Erythroblast (primary cell): ENCODE data around the gene CADM4.

Experiments
- DNase-seq, 2 experiments: peaks; one replicate each; lab custom pipeline; 2025; lab: John Stamatoyannopoulos, UW
- GATA1 ChIP-seq: IDR thresholded peaks from 2 replicates; pipeline ENCODE4 v1.6.1; 2011; ENCODE audit warnings: low read depth, mild to moderate bottlenecking, control low read depth, low read length, moderate library complexity
- POLR2A ChIP-seq: IDR thresholded peaks from 2 replicates; pipeline ENCODE4 v1.6.1; 2011; ENCODE audit warnings: mild to moderate bottlenecking, low read length

Gene CADM4

DNA sequence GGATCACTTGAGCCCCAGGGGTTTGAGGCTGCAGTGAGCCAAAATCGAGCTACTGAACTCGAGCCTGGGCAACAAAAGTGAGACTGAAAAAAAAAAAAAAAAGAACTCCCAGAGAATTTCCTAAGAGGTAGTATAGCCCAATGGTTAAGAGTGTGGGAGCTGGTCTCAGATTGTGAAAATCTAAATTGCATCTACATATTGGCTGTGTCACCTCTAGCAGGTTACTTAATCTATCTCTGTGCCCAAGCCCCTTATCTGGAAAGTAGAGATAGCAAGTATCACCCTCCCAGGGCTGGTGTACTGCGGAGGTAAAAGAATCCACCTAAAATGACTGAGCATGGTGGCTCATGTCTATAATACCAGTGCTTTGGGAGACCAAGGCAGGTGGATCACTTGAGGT is 34.0 kb upstream of the CADM4 start:
- TF ChIP-seq POLR2A (no peak), GATA1 (no peak)
- DNase-seq, result no peak

DNA sequence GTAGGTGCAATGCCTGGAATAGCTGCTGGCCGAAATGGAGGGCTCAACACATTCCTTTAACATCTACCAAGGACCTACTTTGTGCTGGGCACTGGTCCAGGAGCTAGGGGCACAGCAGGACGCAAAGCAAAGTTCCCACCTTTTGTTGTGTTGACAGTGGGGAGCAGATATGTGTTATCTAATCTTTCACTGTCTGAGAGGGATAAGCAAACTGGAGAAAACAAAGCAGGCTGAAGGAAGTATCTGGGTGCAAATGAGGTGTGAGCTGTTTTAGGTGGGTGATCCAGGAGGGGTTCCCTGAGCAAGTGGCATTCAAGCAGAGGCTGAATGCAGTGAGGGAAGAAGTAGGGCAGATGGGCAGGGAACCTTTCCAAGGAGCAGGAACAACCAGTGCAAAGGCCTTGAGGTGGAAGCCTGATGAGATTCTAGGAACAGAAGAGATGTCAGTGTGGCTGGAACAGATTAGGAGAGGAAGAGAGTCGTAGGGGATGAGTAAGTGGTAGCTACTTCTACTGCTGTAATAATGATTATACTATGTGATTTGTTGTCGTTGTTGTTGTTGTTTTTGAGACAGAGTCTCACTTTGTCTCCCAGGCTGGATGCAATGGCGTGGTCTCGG is 32.5 kb upstream of the CADM4 start:
- DNase-seq, result peak in 1 of 2 experiments; percentile 11
- no peak for TF ChIP-seq GATA1
- TF ChIP-seq POLR2A, result no peak

DNA sequence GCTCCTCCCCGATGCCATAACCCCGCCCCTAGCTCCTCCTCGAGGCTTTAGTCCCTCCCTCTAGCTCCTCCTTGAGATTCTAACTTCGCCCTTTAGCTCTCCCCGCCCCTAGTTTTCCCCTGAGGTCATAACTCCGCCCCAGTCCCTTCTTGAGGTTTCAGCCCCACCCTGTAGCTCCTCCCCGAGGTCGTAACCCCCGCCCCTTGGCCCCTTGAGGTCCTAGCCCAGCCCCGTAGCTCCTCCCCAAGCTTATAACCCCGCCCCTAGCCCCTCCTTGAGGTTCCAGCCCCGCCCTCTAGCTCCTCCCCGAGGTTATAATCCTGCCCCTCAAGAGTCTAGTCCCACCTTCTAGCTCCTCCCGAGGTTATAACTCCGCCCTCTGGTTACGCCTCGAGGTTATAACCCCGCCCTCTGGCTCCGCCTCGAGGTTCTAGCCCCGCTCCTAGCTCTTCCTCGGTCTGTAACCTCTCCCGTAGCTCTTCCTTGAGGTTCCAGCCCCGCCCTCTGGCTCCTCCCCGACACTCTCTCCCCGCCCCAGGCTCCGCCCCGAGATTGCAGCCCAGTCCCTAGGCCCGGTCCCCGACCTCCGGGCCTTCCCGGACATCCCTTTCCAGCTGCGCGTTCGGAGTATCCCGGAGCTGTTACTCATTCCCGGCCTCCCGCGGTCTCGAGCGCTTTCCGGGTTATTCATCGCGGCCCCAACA is 28.9 kb upstream of the CADM4 start:
- peak; percentile 99 to 100 for DNase-seq
- no peak for TF ChIP-seq GATA1
- TF ChIP-seq POLR2A, result no peak

DNA sequence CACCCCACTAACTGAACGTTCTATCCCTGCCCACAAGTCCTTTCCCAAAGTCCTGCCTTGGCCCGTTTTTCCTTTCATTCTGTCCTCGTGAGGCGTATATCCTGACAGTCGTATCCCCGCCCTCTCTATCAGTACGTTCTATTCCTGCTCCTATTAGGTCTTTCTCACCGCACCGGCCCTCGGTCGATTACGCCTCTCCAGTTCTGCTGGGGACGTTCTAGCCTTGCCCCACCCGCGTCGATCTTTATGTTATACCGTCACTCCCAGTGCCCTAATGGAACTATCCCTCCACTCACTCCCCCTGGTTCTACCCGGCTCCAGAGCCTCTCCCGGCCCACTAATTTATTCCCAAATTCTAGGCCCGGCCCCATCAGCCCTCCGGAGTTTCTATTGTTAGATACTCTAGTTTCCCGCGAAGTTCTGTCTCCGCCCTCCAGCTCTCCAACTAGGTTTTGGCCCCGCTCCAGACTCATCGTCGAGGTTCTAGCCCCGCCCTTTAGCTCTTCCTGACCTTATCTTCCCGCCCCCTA is 28.3 kb upstream of the CADM4 start:
- TF ChIP-seq POLR2A (peak; percentile 10), GATA1 (no peak)
- DNase-seq, result peak in 1 of 2 experiments; percentile 87

DNA sequence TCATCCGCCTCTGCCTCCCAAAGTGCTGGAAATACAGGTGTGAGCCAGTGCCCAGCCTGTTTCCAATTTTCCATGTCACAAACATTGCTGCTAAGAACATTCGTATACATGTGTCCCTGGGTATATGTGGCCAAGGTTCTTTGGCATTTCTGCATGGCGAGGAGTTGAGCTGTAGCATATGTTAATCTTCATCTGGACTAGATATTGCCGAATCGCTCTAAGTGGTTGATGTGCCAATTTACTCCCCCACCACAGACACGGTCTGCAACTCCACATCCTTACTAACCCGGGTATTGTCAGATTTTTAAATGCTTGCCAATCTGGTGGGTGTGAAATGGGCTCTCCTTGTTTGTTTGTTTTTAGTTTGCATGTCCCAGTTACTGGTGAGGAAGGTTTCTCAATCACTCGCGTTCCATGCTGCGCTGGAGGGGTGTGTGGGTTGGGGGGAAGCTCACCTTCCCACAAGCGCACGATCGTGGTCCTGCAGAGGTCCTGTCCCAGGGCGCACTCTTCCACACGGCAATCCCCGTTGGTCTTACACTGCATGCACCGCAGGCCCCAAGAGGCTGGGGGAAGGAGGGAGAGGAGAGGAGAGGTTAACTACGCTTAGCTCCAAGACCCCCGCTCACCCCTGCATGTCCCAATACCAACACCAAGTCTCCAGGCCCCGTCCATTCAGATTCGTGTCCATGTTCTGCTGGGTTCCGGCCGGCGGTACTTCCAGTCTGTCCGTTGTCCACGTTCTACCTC is 27.7 kb upstream of the CADM4 start:
- DNase-seq, result peak; percentile 36 to 39
- TF ChIP-seq POLR2A (no peak), GATA1 (no peak)

DNA sequence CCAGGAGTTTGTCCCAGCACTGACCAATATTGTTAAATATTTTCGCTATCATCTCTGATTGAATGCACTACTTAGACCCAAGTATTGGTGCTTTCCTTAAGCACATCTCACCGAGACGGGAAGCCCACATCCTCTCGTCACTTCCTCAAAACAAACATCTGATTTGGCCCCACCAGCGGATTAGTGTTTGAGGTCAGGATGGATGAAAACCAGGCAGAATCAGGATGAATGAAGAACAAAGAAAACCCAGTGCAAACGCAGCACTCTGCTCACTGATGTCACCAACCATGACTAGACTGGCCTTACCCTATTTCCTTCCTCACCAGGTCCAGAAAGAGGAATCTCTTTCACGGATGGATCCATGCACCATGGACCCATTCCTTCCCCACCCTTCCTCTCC is 24.4 kb upstream of the CADM4 start:
- no peak for TF ChIP-seq GATA1
- TF ChIP-seq POLR2A, result no peak
- no peak for DNase-seq

DNA sequence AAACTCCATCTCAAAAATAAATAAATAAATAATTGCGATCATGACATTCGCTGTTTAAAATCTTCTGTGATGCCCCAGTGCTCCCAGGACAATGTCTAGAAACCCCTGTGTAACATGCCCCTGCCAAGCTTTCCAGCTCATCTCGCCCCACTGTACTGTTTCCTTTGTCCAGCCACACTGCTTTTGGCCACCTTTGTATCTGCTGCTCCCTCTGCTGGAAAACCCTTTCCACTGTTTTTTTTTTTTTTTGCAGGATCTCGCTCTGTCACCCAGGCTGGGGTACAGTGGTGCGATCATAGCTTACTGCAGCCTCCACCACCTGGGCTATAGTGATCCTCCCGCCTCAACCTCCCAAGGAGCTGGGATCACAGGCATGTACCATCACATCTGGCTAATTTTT is 22.8 kb upstream of the CADM4 start:
- DNase-seq, result peak; percentile 12 to 25
- TF ChIP-seq GATA1, result no peak
- no peak for TF ChIP-seq POLR2A

DNA sequence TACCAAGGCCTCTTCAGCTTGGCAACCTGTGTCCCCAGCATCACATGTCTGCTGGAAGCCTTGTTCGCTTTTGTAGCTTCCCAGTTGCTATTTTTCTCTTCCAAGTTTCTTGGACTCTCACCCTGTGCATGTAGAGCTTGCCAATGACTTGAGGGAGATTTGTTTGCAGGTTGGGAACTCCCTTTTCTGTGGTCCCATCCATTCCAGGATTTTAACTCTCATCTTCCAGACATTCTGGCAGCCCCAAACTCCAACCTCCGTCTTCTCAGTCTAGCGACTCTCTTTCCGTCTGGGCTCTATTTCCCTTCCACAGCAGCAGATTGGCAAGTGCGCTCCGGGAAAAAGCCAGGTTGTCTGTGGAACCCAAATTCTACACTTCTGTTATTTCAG is 21.3 kb upstream of the CADM4 start:
- no peak for DNase-seq
- TF ChIP-seq GATA1 (no peak), POLR2A (no peak)

DNA sequence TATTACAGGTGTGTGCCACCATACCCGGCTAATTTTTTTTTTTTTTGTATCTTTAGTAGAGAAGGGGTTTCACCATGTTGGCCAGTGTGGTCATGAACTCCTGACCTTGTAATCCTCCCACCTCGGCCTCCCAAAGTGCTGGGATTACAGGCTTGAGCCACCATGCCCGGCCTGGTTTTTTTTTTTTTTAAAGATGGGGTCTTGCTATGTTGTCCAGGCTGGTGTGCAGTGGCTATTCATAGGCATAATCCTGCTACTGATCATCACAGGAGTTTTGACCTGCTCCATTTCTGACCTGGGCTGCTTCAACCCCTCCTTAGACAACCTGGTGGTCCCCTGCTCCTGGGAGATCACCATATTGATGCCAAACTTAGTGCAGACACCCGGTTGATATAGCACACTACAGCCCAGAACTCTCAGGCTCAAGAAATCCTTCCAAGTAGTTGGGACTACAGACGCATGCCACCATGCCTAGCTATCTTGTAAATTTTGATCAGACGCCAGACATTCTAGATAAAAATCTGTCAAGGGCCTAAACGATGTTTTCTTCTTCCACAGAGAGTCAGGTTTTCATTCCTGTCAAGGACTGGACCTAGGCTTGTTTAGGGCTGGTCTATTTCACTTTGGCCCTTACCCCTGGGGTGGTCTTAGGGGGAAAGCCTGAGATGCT is 20.8 kb upstream of the CADM4 start:
- no peak for DNase-seq
- TF ChIP-seq POLR2A (no peak), GATA1 (no peak)

DNA sequence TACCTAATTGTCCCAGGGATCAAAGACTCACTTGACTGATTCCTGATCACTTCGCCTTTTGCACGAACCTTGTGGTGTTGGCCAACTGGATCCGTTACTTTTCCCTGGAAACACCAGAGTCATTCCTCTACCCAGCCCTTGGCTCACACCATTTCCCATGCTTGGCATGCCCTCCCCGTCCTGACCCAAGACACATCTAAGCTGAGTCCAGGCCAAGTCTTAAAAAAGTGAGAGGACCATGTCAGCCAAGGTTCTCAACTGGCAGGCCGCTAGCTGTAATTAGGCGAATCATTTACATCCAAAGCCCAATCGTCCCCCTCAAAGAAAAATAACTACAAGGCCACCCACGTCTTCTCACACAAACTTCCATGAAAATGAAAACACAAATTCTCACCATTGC is 18.8 kb upstream of the CADM4 start:
- TF ChIP-seq POLR2A (no peak), GATA1 (no peak)
- DNase-seq, result no peak

DNA sequence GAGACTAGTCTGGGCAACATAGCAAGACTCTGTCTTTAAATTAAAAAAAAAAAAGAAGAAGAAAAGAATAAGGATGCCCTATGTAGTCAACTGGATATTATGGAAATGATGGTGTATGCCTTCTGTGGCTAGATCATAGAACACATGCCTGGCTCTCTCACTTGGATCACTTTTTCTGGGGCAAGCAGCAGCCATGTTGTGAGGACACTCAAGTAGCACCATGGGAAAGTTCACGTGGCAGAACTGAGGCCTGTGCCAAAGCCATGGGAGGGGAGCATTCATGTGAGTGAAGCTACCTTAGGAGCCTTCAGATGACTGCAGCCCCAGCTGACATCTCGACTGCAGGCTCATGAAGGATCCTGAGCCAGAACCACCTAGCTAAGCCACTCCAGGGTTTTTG is 18.4 kb upstream of the CADM4 start:
- TF ChIP-seq POLR2A, result no peak
- TF ChIP-seq GATA1, result no peak
- no peak for DNase-seq

DNA sequence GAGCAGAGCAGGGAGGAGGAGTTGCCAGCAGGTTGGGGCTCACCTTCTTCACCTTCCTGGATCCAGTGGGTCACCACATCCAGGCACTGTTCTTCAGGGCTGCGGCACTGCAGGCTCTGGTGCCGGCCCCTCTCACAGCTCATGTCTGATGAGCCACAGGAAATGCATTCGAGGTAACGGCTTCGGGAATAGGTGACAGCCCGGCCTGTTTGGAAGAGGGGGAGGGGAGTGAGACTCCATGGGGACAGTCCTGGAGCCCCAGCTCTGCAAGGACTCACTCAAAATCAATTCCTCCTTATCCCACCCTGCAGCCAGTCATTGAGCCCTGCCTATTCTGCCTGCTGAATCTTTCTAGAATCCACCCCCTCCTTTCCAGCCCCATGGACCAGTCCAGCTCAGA is 16.8 kb upstream of the CADM4 start:
- DNase-seq, result no peak
- TF ChIP-seq GATA1 (no peak), POLR2A (no peak)

DNA sequence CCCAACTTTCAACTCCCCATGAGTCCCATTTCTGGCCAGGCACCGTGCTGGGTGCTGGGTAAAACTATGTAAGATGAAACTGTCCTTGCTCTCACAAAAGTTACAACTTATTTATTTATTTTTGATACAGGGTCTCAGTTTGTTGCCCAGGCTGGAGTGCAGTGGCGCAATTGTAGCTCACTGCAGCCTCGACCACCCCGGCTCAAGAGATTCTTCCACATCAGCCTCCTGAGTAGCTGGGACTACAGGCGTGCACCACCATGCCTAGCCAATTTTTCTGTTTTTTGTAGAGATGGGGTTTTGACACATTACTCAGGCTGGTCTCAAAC is 12.9 kb upstream of the CADM4 start:
- DNase-seq, result no peak
- TF ChIP-seq POLR2A (no peak), GATA1 (no peak)
